HEK293T (cell line): ENCODE results near the gene HEATR9.

Experiments
- ARNT ChIP-seq: fragments of 450-650 bp; IDR thresholded peaks from 2 replicates; pipeline ENCODE4 v1.6.1; 2017; ENCODE audit warnings: mild to moderate bottlenecking
- FOXA1 ChIP-seq: fragments of 450-650 bp; IDR thresholded peaks from 2 replicates; pipeline ENCODE4 v1.6.1; 2016; ENCODE audit warnings: mild to moderate bottlenecking
- FOXM1 ChIP-seq: fragments of 450-650 bp; IDR thresholded peaks from 2 replicates; pipeline ENCODE4 v1.6.1; 2017; ENCODE audit warnings: mild to moderate bottlenecking, borderline replicate concordance
- HDGF ChIP-seq: fragments of 450-650 bp; IDR thresholded peaks from 2 replicates; pipeline ENCODE4 v1.6.1; 2017; ENCODE audit warnings: antibody characterized with exemption, borderline replicate concordance
- NFRKB ChIP-seq: fragments of 450-650 bp; IDR thresholded peaks from 2 replicates; pipeline ENCODE4 v1.6.1; 2016; ENCODE audit warnings: mild to moderate bottlenecking, moderate library complexity
- TARDBP ChIP-seq: fragments of 450-650 bp; IDR thresholded peaks from 2 replicates; pipeline ENCODE4 v1.6.1; 2016
- ZNF384 ChIP-seq: fragments of 450-650 bp; IDR thresholded peaks from 2 replicates; pipeline ENCODE4 v1.6.1; 2016

- TF ChIP-seq ZNF384 (no peak), FOXM1 (no peak), ARNT (no peak), TARDBP (no peak), FOXA1 (no peak), NFRKB (no peak), HDGF (no peak)
These were observed 23.7 kb upstream of the HEATR9 start for GRCh38 chr17:35892091-35893035.
